Measurements from ENCODE around the gene MTMR12. TPM values are rescaled to one million over a fixed set of nuclear protein-coding genes. Genes with fewer than 3 reads are reported as not detected.

Gene MTMR12
- total and polyA plus RNA-seq, 3 donors from 2014 or later: 53.6 to 64.0 (median 59.2) TPM

DNA sequence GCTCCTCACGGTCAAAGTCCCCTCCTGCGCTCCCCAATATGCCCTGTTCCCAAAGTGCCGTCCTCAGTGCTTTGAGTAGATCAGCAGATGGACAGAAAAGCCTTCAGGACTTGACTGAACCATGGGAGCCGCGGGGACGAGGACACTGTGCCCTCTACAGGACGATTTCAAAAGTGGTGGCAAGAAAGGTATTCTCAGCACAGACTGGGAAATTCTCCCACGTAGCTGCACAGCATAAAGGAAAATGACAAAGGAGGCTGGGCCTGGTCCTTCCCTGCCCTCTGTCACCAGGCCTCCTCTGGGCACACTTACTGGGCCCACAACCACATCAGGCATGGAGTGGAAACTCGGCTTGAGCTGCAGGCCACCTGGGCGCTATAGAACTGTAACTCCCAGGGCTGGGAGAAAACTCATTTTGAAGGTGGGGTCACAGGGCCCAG is 16.7 kb upstream of the MTMR12 start:
- intact Hi-C loops (cut with DNase I; ENCODE audit: low total_unique reads): no loop called here
- no peak overlapping the region for H3K4me3 ChIP-seq
- H3K27me3 ChIP-seq: no peaks in the 10 kb centered on the region
- no peaks in the 10 kb centered on the region for H3K36me3 ChIP-seq (ENCODE audit: low read depth, missing control alignments)
- no peak for TF ChIP-seq POLR2A (IDR thresholded peaks at IDR 0.05)
- TF ChIP-seq, protein P1, sequence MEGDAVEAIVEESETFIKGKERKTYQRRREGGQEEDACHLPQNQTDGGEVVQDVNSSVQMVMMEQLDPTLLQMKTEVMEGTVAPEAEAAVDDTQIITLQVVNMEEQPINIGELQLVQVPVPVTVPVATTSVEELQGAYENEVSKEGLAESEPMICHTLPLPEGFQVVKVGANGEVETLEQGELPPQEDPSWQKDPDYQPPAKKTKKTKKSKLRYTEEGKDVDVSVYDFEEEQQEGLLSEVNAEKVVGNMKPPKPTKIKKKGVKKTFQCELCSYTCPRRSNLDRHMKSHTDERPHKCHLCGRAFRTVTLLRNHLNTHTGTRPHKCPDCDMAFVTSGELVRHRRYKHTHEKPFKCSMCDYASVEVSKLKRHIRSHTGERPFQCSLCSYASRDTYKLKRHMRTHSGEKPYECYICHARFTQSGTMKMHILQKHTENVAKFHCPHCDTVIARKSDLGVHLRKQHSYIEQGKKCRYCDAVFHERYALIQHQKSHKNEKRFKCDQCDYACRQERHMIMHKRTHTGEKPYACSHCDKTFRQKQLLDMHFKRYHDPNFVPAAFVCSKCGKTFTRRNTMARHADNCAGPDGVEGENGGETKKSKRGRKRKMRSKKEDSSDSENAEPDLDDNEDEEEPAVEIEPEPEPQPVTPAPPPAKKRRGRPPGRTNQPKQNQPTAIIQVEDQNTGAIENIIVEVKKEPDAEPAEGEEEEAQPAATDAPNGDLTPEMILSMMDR (IDR thresholded peaks at IDR 0.05): peak in 2 of 3 experiments; percentile 37 to 56
- H3K9me3 ChIP-seq: no peaks in the 10 kb centered on the region
- peaks cover 12% of the 10 kb centered on the region for H3K4me1 ChIP-seq
- 67 to 84% methylated on average over 9 to 10 of the region's 10 CpGs for WGBS, 2 donors
- no peak overlapping the region for H3K27ac ChIP-seq
- peak; percentile 76 for DNase-seq

DNA sequence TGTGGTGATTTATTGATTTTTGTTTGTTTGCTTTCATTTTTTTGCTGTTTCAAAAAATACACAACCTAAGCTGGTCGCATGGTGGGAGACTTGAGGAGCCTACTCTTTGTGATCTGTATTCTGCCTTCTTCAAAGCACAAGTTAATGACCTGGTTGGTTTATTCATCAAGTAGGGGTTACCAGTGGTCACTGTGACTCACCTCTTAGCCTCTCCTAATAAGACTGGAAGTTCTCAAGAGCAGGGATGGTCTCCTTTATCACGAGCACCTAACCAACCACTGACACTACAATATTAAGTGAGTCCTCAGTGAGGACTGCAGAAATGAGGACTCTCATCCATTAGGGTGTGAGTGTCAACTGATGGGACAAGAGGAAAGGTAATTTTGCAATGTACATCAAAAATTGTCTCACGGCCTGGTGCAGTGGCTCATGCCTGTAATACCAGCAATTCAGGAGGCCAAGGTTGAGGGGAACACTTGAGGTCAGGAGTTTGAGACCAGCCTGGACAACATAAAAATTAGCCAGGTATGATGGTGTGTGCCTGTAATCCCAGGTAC is 13.6 kb upstream of the MTMR12 start:
- Histone ChIP-seq H3K4me3 (no peak overlapping the region), H3K27me3 (no peaks in the 10 kb centered on the region), H3K9me3 (no peaks in the 10 kb centered on the region), H3K4me1 (peaks cover 12% of the 10 kb centered on the region), H3K27ac (no peak overlapping the region), H3K36me3 (ENCODE audit: low read depth, missing control alignments) (no peaks in the 10 kb centered on the region)
- intact Hi-C loops (cut with DNase I; ENCODE audit: low total_unique reads): no loop called here
- 93% methylated on average over 3 of the region's 3 CpGs for WGBS, 2 donors
- no peak for DNase-seq
- no peak for TF ChIP-seq POLR2A (IDR thresholded peaks at IDR 0.05)
- TF ChIP-seq, protein P1 (IDR thresholded peaks at IDR 0.05): no peak

DNA sequence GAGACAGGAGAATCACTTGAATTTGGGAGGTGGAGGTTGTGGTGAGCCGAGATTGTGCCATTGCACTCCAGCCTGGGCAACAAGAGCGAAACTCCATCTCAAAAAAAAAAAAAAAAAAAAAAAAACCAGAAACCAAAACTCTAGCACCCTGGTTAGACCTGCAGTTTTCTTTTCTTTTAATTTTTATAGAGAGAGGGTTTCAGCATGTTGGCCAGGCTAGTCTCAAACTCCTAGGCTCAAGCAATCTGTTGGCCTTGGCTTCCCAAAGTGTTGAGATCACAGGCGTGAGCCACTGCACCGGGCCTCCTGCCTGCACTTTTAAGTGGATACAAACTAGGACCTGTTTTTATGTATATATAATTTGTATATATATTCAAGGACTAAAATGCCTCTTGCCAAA is 12.9 kb upstream of the MTMR12 start:
- intact Hi-C loops (cut with DNase I; ENCODE audit: low total_unique reads): no loop called here
- TF ChIP-seq, protein P1 (IDR thresholded peaks at IDR 0.05): no peak
- TF ChIP-seq POLR2A (IDR thresholded peaks at IDR 0.05): no peak
- WGBS, 2 donors: 87 to 93% methylated on average over 4 of the region's 4 CpGs

DNA sequence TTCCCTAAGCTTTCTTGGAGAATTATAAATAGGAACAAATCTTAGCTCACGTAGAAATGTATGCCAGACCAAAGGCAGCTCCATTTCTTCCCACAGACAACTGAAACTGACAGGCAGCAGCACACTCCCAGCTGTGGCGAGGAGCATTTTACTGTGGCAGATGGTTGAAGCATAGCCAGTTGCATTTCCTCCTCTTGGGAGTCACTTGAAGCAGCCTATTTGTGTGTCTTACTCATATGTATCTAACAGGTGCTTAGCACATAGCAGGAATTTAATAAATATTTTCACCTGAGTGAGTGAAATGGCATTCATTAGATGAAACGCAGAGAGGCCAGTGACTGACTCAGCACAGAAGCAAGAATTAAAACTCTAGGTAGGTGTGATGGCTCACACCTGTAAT is 12.3 kb upstream of the MTMR12 start:
- Histone ChIP-seq H3K36me3 (ENCODE audit: low read depth, missing control alignments) (no peaks in the 10 kb centered on the region), H3K4me3 (no peak overlapping the region), H3K27me3 (no peaks in the 10 kb centered on the region), H3K9me3 (no peaks in the 10 kb centered on the region), H3K27ac (no peak overlapping the region), H3K4me1 (peaks cover 8% of the 10 kb centered on the region)
- no peak for DNase-seq
- intact Hi-C loops (cut with DNase I; ENCODE audit: low total_unique reads): no loop called here
- TF ChIP-seq, protein P1 (IDR thresholded peaks at IDR 0.05): no peak
- TF ChIP-seq POLR2A (IDR thresholded peaks at IDR 0.05): no peak
- WGBS, 2 donors: 84 to 91% methylated on average over 3 of the region's 3 CpGs

More for the DNA sequence above, 12.9 kb upstream of the MTMR12 start:
- Histone ChIP-seq H3K4me3 (no peak overlapping the region), H3K27me3 (no peaks in the 10 kb centered on the region), H3K9me3 (no peaks in the 10 kb centered on the region), H3K27ac (no peak overlapping the region), H3K36me3 (ENCODE audit: low read depth, missing control alignments) (no peaks in the 10 kb centered on the region), H3K4me1 (peaks cover 12% of the 10 kb centered on the region)
- no peak for DNase-seq

DNA sequence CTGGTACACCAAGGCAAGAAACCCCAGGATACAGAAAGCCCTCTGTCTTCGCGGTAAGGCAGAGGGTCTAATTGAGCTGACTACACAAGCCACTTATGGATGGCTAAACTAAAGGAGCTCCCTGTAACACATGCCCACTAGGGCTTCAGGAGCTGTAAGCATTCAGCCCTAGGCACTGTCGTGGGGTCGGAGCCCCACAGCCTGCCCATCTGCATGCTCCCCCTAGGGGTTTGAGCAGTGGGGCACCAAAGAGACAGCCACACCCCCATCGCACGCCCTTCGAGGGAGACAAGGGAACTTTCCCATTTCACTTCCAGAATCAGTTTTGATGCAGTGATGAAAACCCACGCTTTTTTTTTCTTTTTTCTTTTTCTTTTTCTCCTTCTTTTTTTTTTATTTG is 11.0 kb upstream of the MTMR12 start:
- 47 to 72% methylated on average over 8 of the region's 8 CpGs for WGBS, 2 donors
- DNase-seq: no peak
- TF ChIP-seq, protein P1 (IDR thresholded peaks at IDR 0.05): no peak
- TF ChIP-seq POLR2A (IDR thresholded peaks at IDR 0.05): no peak
- Histone ChIP-seq H3K4me1 (no peaks in the 10 kb centered on the region), H3K9me3 (no peaks in the 10 kb centered on the region), H3K36me3 (ENCODE audit: low read depth, missing control alignments) (no peaks in the 10 kb centered on the region), H3K27ac (no peak overlapping the region), H3K4me3 (peak overlapping the region in 1 of 2 donors; percentile 23), H3K27me3 (no peaks in the 10 kb centered on the region)
- intact Hi-C loops (cut with DNase I; ENCODE audit: low total_unique reads): no loop called here
